ENCODE measurements around the gene C5.

The C5 gene

DNA sequence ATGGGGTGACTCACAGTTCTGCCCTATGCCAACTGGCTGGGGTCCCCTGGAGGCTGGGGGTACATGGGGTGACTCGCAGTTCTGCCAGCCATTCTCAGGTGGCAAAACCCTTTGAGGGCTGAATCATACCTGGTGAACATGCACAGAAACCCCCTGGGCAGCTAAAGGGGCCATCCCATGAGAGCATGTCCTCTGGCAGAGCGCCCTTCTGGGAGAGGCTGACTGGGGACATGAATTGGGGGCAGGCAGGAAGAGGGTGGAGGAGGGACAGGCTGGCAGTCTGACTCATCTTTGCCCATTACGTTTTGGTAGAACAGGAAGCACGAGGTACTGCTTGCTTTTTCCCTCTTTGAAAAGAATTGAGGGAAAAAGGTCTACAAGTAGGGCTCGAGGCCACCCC lies 140.2 kb downstream of the C5 start:
- DNase-seq (ENCODE audit: low read depth) = peak; percentile 77

DNA sequence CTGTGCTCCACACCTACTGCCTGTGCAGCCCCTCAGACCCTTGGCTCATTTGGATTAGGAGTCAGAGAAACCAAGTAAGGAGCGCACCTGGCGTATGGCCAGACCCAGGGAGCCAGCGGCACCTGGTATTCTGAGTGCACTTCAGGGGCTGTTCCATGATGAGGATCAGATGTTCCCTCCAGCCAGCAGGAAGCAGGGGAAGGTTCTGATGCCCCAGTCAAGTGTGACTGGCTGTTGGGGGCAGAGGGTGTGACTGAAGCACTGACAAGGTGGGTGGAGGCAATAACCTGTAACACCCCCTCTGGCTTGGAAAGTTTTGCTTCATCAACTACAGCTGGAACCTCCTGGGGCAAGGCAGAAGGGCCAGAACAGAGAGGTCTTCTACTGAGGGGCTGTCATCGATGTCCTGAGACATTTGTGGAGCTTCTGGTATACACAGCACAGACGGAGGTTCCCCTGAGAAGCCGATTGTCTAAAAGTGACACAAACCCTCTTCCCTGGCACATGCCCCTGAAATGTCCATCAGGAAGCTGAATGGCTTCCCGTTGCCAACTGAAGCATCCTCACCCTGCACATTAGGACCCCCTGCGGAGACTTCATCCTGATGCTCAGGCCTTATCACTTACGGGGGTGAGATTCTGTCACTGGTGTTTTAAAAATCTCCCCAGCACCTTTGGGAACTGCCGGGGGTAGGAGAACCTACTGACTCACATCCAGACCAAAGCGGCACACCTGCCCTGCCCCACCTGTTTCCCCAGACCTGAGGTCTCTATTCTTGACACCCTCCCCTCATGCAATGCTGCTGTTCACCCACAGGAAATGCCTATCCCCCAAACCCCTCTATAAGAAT lies 144.5 kb downstream of the C5 start:
- no peak for DNase-seq (ENCODE audit: low read depth)

DNA sequence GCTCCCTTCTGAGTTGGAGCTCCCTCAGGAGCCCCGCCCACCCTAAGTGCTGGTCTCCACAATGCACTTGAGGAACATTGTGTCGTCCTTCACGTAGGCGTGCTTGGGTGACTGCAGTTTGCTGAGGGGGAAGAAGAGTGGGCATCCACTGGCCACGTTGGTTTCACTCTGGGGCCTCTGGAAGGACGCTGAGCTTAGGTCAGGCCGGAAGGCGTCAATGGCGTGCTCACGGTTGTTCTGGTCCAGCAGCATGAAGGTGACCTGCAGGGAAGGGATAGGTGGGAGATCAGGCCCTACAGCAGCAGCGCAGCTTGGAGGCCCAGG lies 145.1 kb downstream of the C5 start:
- no peak for DNase-seq (ENCODE audit: low read depth)

DNA sequence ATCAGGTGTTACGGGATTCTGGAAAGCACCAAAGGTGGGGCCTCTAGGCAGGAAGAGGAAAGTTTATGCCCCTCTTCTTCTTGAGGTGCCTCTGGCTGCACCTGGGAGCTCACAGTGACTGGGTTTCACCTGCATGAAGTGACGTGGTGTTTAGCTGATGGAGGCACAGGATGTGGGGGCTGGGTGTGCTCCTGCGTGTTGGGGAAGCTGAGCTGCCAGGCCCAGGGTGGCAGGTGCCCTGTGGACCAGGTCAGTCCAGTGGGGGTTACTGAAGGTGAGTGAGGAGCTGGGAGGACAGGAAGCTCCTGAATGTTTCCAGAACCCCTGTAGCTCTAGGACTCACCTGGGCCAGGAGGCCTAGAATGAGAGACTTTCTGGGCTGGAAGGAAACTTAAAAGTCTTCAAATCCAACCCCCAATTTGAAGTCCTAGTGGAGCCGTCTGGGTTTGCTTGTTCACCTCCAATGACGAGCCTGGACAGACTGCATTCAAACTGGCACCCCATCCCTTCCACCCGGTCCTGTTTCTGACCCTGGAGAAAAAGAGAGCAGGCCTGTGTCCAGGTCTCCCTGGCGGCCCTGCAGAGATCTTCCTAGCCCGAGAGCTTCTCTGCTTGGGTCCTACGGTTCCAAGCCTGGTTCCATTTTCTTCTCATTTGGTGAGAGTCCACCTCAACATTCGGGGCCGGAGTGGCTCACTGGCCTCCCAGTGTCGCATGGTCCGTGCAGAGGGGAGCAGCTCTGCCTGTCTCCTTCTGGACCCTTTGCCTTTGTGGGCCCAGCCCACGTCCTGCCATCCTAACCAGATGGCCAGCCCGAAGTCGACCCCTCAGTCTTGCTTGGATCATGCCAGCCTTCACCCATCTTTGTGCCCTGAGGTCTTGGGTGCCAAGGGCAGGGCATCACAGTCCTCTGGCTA lies 145.8 kb downstream of the C5 start:
- DNase-seq (ENCODE audit: low read depth) = peak; percentile 64

DNA sequence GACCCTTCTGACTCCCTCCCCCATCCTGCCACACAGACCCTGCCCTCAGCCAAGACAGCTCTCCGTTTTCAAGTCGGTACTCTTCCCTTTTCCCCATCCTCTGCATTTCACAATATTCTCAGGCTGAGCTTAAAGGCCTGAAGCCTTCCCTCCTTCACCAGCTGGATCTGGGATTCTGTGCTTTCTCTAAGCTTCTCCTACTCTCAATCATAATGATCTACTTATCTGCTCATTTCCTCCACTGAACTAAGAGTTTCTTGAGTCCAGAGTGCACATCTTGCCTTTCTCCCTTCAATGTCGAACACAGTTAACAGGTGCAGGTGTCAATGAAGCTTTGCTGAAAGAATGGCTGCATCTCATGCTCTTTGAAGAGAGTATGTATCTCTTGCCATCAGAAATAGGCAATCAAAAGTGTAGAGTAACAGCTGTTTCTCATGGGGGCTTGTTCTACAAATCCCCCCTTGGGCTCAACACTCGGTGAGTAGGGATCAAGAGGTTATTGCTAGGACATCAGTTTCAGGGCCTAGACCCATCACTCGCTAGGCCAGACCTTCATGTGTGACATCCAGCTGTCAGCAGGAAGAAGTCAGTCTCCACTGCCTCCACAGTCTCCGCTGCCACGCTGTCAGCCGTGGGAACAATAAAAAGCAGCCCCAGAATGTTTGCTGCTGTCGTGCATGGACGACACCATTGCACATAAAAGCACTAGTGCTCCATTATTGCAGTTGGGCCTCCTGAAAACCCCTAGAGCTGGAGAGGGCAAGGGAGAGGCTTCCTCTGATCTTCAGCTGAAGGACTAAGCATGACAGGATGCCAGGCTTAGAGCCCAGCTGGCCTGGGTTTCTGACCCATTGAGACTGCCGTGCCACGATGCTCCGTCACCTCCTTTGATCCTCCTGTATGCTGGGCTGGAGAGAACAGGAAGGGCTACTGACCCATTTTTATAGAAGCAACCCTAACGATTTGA lies 147.2 kb downstream of the C5 start:
- no peak for DNase-seq (ENCODE audit: low read depth)
